Left lung (tissue), 10 donors: ENCODE measurements around the gene EML4. TPM values are rescaled to one million over a fixed set of nuclear protein-coding genes. Genes with fewer than 3 reads are reported as not detected.

Experiments used
- ATAC-seq: fragments of 200-7000 bp; cut with Tn5 transposase; one replicate; pipeline ENCODE4 v1.9.1; 2020; ENCODE audit warnings: moderate library complexity
- DNase-seq, 4 donors: peaks; one replicate each; pipeline ENCODE4 v3.0.0-alpha.2; 2013 to 2020
- H3K27ac ChIP-seq, 2 donors: fragments of 200-600 bp; sonication (generic) in 1 of 2; one replicate each; pipeline versions ENCODE4 v1.5.0 to v1.8.0; 2020 to 2021
- H3K27me3 ChIP-seq, 2 donors: fragments of 200-600 bp; sonication (generic) in 1 of 2; one replicate each; pipeline versions ENCODE4 v1.5.0 to v1.8.0; 2020 to 2021
- H3K36me3 ChIP-seq, 2 donors: fragments of 200-600 bp; sonication (generic) in 1 of 2; one replicate each; pipeline versions ENCODE4 v1.5.0 to v1.8.0; 2020 to 2021
- H3K4me1 ChIP-seq, 2 donors: fragments of 200-600 bp; one replicate each; pipeline ENCODE4 v1.8.0; 2021
- H3K4me3 ChIP-seq, 2 donors: fragments of 200-600 bp; sonication (generic) in 1 of 2; one replicate each; pipeline versions ENCODE4 v1.5.0 to v1.8.0; 2020 to 2021; ENCODE audit warnings: mild to moderate bottlenecking in 1 of 2
- H3K9me3 ChIP-seq, 2 donors: fragments of 200-600 bp; sonication (generic) in 1 of 2; one replicate each; pipeline versions ENCODE4 v1.5.0 to v1.8.0; 2020 to 2021
- intact Hi-C, 2 donors: fragments of 100-400 bp; cut with DNase I; formaldehyde crosslinking; loops; one replicate each; pipeline versions ENCODE4 v1.11.2 to v1.14.2; 2022
- polyA plus RNA-seq, 6 donors: library from polyadenylated mRNA; unstranded; fragments of 120-200 nt; gene quantifications; one replicate each; pipeline ENCODE4 v1.2.1, GENCODE V29; 2013; ENCODE audit not compliant: insufficient read length in 6 of 6
- total RNA-seq, 2 donors: library from RNA; stranded (reverse); fragmentation: NEBNext Ultra II Directional; extraction: Animal tissue kit (Norgen Biotek cat#: 25700); gene quantifications; one replicate each; pipeline ENCODE4 v1.2.1, GENCODE V29; 2021
- TF ChIP-seq, protein P1 (sequence below), 2 donors: fragments of 200-600 bp; sonication (generic) in 1 of 2; IDR thresholded peaks; one replicate each; pipeline versions ENCODE4 v1.5.0 to v1.8.0; 2021; ENCODE audit warnings: antibody characterized with exemption in 2 of 2
- donor health status: DM: no; HTN: yes; CAD: no.
- donor health status: DM: no; HTN: no; CAD: no.

EML4 gene
- total and polyA plus RNA-seq, 8 donors, result 77.5 to 110 (median 89.5) TPM

DNA sequence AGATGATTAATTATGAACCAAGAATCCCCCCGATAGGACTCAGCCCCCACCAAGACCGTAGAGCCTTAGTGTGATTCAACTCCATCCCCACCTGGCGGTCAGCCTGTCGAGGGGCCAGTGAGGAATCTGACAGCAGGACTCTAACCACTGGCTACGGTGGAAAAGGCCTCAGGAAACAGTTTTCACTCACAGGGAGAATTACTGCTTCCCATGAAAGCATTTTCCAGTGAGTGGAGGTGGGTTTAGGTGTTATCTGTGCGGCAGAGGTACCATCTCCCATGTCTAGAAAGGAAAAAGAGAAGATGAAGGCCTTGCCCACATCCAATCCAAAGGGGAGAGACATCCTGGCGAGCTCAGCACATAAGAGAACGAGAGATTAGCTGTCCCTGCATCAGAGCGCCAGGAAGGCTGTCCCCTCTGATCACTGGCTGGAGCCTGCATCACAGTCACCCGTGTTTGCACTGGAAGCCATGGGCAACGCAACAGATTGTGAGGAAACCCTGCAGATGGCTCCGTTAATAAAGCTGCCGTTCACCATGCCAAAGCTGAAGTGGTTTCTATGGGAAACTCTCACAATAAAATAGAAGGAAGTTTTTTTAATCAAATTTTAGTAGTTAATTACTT is 169.5 kb downstream of the EML4 start:
- peaks cover 0 to 76% of the 10 kb centered on the region in 2 donors for H3K36me3 ChIP-seq
- TF ChIP-seq, protein P1, sequence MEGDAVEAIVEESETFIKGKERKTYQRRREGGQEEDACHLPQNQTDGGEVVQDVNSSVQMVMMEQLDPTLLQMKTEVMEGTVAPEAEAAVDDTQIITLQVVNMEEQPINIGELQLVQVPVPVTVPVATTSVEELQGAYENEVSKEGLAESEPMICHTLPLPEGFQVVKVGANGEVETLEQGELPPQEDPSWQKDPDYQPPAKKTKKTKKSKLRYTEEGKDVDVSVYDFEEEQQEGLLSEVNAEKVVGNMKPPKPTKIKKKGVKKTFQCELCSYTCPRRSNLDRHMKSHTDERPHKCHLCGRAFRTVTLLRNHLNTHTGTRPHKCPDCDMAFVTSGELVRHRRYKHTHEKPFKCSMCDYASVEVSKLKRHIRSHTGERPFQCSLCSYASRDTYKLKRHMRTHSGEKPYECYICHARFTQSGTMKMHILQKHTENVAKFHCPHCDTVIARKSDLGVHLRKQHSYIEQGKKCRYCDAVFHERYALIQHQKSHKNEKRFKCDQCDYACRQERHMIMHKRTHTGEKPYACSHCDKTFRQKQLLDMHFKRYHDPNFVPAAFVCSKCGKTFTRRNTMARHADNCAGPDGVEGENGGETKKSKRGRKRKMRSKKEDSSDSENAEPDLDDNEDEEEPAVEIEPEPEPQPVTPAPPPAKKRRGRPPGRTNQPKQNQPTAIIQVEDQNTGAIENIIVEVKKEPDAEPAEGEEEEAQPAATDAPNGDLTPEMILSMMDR (IDR thresholded peaks at IDR 0.05), result no peak

DNA sequence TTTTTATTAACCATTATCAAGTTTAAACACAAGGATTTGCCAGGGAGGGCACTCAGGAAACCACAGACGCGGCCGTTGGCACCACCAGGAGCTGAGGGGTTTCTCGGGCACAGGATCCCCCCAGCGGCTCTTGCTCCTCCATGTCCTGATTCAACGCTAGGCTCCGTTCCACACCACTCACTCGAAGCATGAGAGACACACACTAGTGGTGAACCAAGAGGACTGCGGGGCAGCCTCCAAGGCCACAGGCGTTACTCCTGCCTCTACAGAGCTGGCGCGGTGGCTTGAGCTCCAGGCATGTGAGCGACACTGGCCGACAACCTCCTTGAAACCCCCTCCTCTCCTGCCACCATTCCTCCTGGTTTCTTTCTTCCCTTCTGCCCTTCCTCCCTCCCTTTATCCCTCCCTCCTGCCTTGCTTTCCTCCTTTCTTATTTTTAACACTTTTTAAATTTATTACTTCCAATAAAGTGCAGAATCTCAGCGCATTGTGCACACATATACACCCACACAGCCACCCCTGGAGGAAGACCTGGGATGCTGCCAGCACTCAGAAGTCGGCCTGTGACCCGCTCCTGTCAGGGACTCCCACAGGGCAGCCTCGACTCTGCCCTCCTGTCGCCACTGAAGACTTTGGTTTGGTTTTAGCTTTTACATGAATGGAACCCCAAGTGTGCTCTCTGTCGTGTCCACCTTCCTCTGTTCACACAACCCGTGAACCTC is 170.2 kb downstream of the EML4 start:
- peak; percentile 13 for ATAC-seq
- DNase-seq, result no peak
- intact Hi-C loops, result loop anchor here in 1 of 2 donors (10.0 kb wide), 1 partner anchor 245 kb away; no protein-coding TSS in a partner anchor
- peaks cover 0 to 71% of the 10 kb centered on the region in 2 donors for H3K36me3 ChIP-seq
- H3K27ac ChIP-seq, result no peak overlapping the region
- TF ChIP-seq, protein P1 (IDR thresholded peaks at IDR 0.05), result no peak
- H3K27me3 ChIP-seq, result no peaks in the 10 kb centered on the region
- H3K4me3 ChIP-seq, result no peak overlapping the region
- no peaks in the 10 kb centered on the region for H3K9me3 ChIP-seq
- H3K4me1 ChIP-seq, result peaks cover 0 to 14% of the 10 kb centered on the region in 2 donors

More for the DNA sequence above, 169.5 kb downstream of the EML4 start:
- no peak for DNase-seq
- no peak for ATAC-seq
- intact Hi-C loops, result loop anchor here in 1 of 2 donors (10.0 kb wide), 1 partner anchor 244 kb away; no protein-coding TSS in a partner anchor
- no peak overlapping the region for H3K4me3 ChIP-seq
- H3K9me3 ChIP-seq, result no peaks in the 10 kb centered on the region
- peaks cover 0 to 14% of the 10 kb centered on the region in 2 donors for H3K4me1 ChIP-seq
- H3K27me3 ChIP-seq, result no peaks in the 10 kb centered on the region
- no peak overlapping the region for H3K27ac ChIP-seq

DNA sequence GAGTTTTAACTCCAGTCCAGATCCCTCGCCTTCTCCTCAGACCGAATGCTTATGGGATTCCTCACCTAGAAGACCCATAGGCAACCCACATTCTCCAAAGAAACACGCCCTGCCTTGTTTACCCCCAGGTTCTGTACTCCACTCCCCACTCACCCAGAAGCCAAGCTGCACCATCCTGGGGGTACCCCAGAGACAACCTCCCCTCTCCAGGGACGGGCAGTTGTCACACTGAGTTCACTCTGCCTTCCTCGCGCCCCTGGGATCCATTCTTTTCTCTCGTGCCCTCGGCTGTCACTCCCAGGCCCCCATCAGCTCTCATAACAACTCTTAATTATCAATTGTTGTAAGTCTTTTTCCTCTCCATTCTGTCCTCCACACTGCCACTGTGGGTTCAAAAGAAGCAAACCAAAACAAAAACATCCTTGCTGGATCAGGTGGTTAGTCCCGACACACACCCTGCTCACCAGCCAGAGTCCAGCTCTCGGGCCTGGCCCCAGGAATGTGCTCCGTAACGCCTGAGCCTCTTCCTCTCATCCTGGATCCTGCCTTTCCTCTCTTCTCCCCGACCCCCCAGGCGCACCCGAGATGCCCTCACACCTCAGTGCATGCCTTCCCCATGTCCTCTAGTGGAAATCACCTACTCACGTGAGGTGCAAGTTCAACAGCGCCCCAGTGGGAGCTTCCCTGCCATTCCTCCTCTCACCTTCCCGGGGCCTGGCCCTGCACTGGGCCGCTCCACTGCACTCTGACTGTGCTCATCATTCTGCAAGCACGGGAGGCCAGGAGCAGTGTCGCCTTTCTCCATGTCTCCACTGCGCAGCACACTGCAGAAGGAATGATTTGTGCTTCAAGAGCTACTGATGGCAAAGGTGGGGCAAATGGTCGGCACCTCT is 171.1 kb downstream of the EML4 start:
- peaks cover 0 to 69% of the 10 kb centered on the region in 2 donors for H3K36me3 ChIP-seq
- no peaks in the 10 kb centered on the region for H3K9me3 ChIP-seq
- no peak overlapping the region for H3K4me3 ChIP-seq
- no peak overlapping the region for H3K27ac ChIP-seq
- no peak for DNase-seq
- no peaks in the 10 kb centered on the region for H3K27me3 ChIP-seq
- intact Hi-C loops, result no loop called here
- H3K4me1 ChIP-seq, result peaks cover 0 to 14% of the 10 kb centered on the region in 2 donors
- no peak for ATAC-seq
- TF ChIP-seq, protein P1 (IDR thresholded peaks at IDR 0.05), result no peak

DNA sequence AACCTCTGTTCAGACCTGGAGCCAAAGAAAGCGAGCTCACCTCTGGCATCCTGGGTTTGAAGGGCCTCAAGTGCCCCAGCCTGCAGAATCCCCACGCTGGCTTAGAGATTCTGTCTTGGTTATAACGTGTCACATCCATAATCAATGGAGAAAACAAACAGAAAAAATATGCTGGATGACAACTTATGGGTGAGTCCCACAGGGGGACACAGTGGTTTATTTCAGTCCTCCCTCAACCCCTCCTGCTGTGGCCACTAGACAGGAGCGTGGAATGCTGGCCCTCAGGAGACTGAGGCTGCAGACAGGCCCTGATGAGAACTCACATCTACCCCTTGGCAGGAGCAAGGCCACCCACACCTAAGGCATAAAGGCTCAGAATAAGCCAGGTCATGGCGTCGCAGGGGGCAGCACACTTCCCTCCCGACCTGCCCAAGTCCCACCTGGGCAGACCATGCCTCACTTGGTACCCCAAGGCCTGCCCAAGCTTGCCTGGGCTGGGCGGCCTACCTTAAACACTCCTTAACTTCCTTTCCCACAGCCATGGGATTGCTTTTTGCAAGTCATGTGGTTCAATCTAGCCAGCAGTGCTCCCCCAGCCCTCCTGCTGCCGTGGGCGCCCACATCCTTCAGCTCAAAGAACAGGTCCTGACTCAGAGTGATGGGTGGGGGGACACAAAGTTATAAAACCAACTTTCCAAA is 171.9 kb downstream of the EML4 start:
- H3K9me3 ChIP-seq, result no peaks in the 10 kb centered on the region
- intact Hi-C loops, result no loop called here
- peaks cover 0 to 14% of the 10 kb centered on the region in 2 donors for H3K4me1 ChIP-seq
- no peaks in the 10 kb centered on the region for H3K27me3 ChIP-seq
- TF ChIP-seq, protein P1 (IDR thresholded peaks at IDR 0.05), result no peak
- peaks cover 0 to 69% of the 10 kb centered on the region in 2 donors for H3K36me3 ChIP-seq
- H3K4me3 ChIP-seq, result no peak overlapping the region
- ATAC-seq, result no peak
- no peak for DNase-seq
- no peak overlapping the region for H3K27ac ChIP-seq
